ELF-1 (cell line): ENCODE measurements around the gene OSTN.
"Not testable (repeated sequence)": the region's sequence is repeated elsewhere in the genome, so short reads cannot be mapped to it uniquely, and the experiment has no call there.

ENCODE experiments used
- DNase-seq: peaks from one replicate; pipeline ENCODE4 v3.0.0-alpha.2; 2016; ENCODE audit warnings: low read depth, low spot score

OSTN gene

GRCh38 chr3:191198932-191199331 lies at the start of gene OSTN:
TSS of gene OSTN (plus strand) at chr3:191199241. CDS start at chr3:191212533, 13,292 bp downstream.
- no peak for DNase-seq

GRCh38 chr3:191151653-191152052 lies 47.4 kb upstream of the OSTN start:
- DNase-seq: no peak

- no peak for DNase-seq
Observed at GRCh38 chr3:191154827-191155226, 44.2 kb upstream of the OSTN start.

GRCh38 chr3:191158247-191158646 lies 40.8 kb upstream of the OSTN start:
- DNase-seq: no peak

- no peak for DNase-seq
Observed at GRCh38 chr3:191158815-191159214, 40.2 kb upstream of the OSTN start.

GRCh38 chr3:191165802-191166201 lies 33.2 kb upstream of the OSTN start:
- DNase-seq: no peak

- DNase-seq: no peak
Observed at GRCh38 chr3:191166368-191166767, 32.7 kb upstream of the OSTN start.

- DNase-seq: no peak
Observed at GRCh38 chr3:191169566-191169965, 29.5 kb upstream of the OSTN start.

GRCh38 chr3:191170097-191170496 lies 28.9 kb upstream of the OSTN start:
- no peak for DNase-seq

GRCh38 chr3:191175102-191175501 lies 23.9 kb upstream of the OSTN start:
- no peak for DNase-seq

GRCh38 chr3:191176038-191176785 lies 22.8 kb upstream of the OSTN start:
- DNase-seq: no peak

- not testable (repeated sequence) for DNase-seq
Observed at GRCh38 chr3:191185382-191185781, 13.7 kb upstream of the OSTN start.

GRCh38 chr3:191188246-191188645 lies 10.8 kb upstream of the OSTN start:
- DNase-seq: not testable (repeated sequence)

GRCh38 chr3:191192270-191192669 lies 6.8 kb upstream of the OSTN start:
- not testable (repeated sequence) for DNase-seq

GRCh38 chr3:191192941-191193340 lies 6.1 kb upstream of the OSTN start:
- DNase-seq: no peak

- no peak for DNase-seq
Observed at GRCh38 chr3:191197761-191198306, 1.2 kb upstream of the OSTN start.

GRCh38 chr3:191198480-191198879 lies 561 bp upstream of the OSTN start:
- DNase-seq: no peak

- no peak for DNase-seq
Observed at GRCh38 chr3:191210032-191210431, 11.0 kb downstream of the OSTN start.

- no peak for DNase-seq
Observed at GRCh38 chr3:191216510-191216909, 17.5 kb downstream of the OSTN start.

GRCh38 chr3:191217301-191217700 lies 18.3 kb downstream of the OSTN start:
- DNase-seq: no peak

GRCh38 chr3:191220908-191221307 lies 21.9 kb downstream of the OSTN start:
- DNase-seq: no peak

GRCh38 chr3:191221638-191222037 lies 22.6 kb downstream of the OSTN start:
- DNase-seq: no peak

GRCh38 chr3:191227541-191227940 lies 28.5 kb downstream of the OSTN start:
- DNase-seq: no peak
